HEK293 (cell line): ENCODE measurements around the gene XKR8.

ENCODE experiments used
- BCL6B ChIP-seq: fragments of 450-650 bp; formaldehyde crosslinking; IDR thresholded peaks from 2 replicates; pipeline ENCODE4 v1.5.1; 2017; ENCODE audit warnings: missing biosample characterization, missing genetic modification characterization
- GLI2 ChIP-seq: fragments of 450-650 bp; formaldehyde crosslinking; IDR thresholded peaks from 2 replicates; pipeline ENCODE4; 2017; ENCODE audit warnings: missing biosample characterization, missing genetic modification characterization, low read depth, borderline replicate concordance
- HOXA7 ChIP-seq: sonication (generic); formaldehyde crosslinking; IDR thresholded peaks from 2 replicates; pipeline ENCODE4 v1.8.1; 2022; ENCODE audit warnings: missing genetic modification reagents, borderline replicate concordance
- KLF10 ChIP-seq: fragments of 450-650 bp; IDR thresholded peaks from 2 replicates; pipeline ENCODE4 v1.5.1; 2018; ENCODE audit warnings: missing biosample characterization, mild to moderate bottlenecking, missing genetic modification characterization
- MEIS1 ChIP-seq: sonication (generic); formaldehyde crosslinking; IDR thresholded peaks from 2 replicates; pipeline ENCODE4 v1.8.1; 2022; ENCODE audit warnings: missing genetic modification reagents, mild to moderate bottlenecking, borderline replicate concordance
- PRDM1 ChIP-seq: fragments of 450-650 bp; formaldehyde crosslinking; IDR thresholded peaks from 2 replicates; pipeline ENCODE4; 2016; ENCODE audit warnings: missing biosample characterization, missing genetic modification characterization
- REPIN1 ChIP-seq: fragments of 450-650 bp; formaldehyde crosslinking; IDR thresholded peaks from 2 replicates; pipeline ENCODE4 v1.5.1; 2017; ENCODE audit warnings: missing biosample characterization, missing genetic modification characterization, low read depth
- TCF7L2 ChIP-seq: IDR thresholded peaks from 2 replicates; pipeline ENCODE4 v1.6.1; 2011; ENCODE audit warnings: low read depth, mild to moderate bottlenecking, inconsistent platforms, low read length, moderate library complexity, borderline replicate concordance
- ZBTB1 ChIP-seq: fragments of 450-650 bp; formaldehyde crosslinking; IDR thresholded peaks from 2 replicates; pipeline ENCODE4 v1.5.1; 2016; ENCODE audit warnings: missing biosample characterization, missing genetic modification characterization
- ZBTB8A ChIP-seq: fragments of 450-650 bp; formaldehyde crosslinking; IDR thresholded peaks from 2 replicates; pipeline ENCODE4 v1.5.1; 2016; ENCODE audit warnings: missing biosample characterization, missing genetic modification characterization
- ZFP37 ChIP-seq: fragments of 450-650 bp; formaldehyde crosslinking; IDR thresholded peaks from 2 replicates; pipeline ENCODE4 v1.5.1; 2016; ENCODE audit warnings: missing biosample characterization, missing genetic modification characterization
- ZNF132 ChIP-seq: fragments of 450-650 bp; formaldehyde crosslinking; IDR thresholded peaks from 2 replicates; pipeline ENCODE4 v1.5.1; 2017; ENCODE audit warnings: missing biosample characterization, missing genetic modification characterization, borderline replicate concordance
- ZNF155 ChIP-seq: fragments of 450-650 bp; formaldehyde crosslinking; IDR thresholded peaks from 2 replicates; pipeline ENCODE4 v1.5.1; 2016; ENCODE audit warnings: missing biosample characterization, missing genetic modification characterization
- ZNF157 ChIP-seq: fragments of 450-650 bp; formaldehyde crosslinking; IDR thresholded peaks from 2 replicates; pipeline ENCODE4 v1.5.1; 2016; ENCODE audit warnings: missing biosample characterization, missing genetic modification characterization
- ZNF19 ChIP-seq: fragments of 450-650 bp; formaldehyde crosslinking; IDR thresholded peaks from 2 replicates; pipeline ENCODE4; 2016; ENCODE audit warnings: missing biosample characterization, missing genetic modification characterization, low read depth
- ZNF2 ChIP-seq: fragments of 450-650 bp; formaldehyde crosslinking; IDR thresholded peaks from 2 replicates; pipeline ENCODE4 v1.5.1; 2016; ENCODE audit warnings: missing biosample characterization, missing genetic modification characterization
- ZNF211 ChIP-seq: fragments of 450-650 bp; formaldehyde crosslinking; IDR thresholded peaks from 2 replicates; pipeline ENCODE4 v1.5.1; 2016; ENCODE audit warnings: low read depth, missing biosample characterization, missing genetic modification characterization
- ZNF394 ChIP-seq: fragments of 450-650 bp; formaldehyde crosslinking; IDR thresholded peaks from 2 replicates; pipeline ENCODE4 v1.5.1; 2016; ENCODE audit warnings: missing biosample characterization, missing genetic modification characterization, mild to moderate bottlenecking, moderate library complexity, borderline replicate concordance
- ZNF404 ChIP-seq: fragments of 450-650 bp; formaldehyde crosslinking; IDR thresholded peaks from 2 replicates; pipeline ENCODE4 v1.5.1; 2017; ENCODE audit warnings: missing biosample characterization, missing genetic modification characterization
- ZNF416 ChIP-seq: fragments of 450-650 bp; formaldehyde crosslinking; IDR thresholded peaks from 2 replicates; pipeline ENCODE4 v1.5.1; 2016; ENCODE audit warnings: missing biosample characterization, missing genetic modification characterization
- ZNF514 ChIP-seq: fragments of 450-650 bp; formaldehyde crosslinking; IDR thresholded peaks from 2 replicates; pipeline ENCODE4 v1.5.1; 2016; ENCODE audit warnings: missing biosample characterization, missing genetic modification characterization
- ZNF518A ChIP-seq: fragments of 450-650 bp; formaldehyde crosslinking; conservative IDR thresholded peaks from 2 replicates; pipeline ENCODE4 v1.5.1; 2016; ENCODE audit warnings: low read depth, missing biosample characterization, missing genetic modification characterization
- ZNF571 ChIP-seq: fragments of 450-650 bp; formaldehyde crosslinking; IDR thresholded peaks from 2 replicates; pipeline ENCODE4 v1.5.0; 2017; ENCODE audit warnings: missing biosample characterization, missing genetic modification characterization
- ZNF610 ChIP-seq: fragments of 450-650 bp; formaldehyde crosslinking; IDR thresholded peaks from 2 replicates; pipeline ENCODE4 v1.5.1; 2016; ENCODE audit warnings: missing biosample characterization, missing genetic modification characterization, borderline replicate concordance
- ZNF670 ChIP-seq: fragments of 450-650 bp; formaldehyde crosslinking; IDR thresholded peaks from 2 replicates; pipeline ENCODE4 v1.5.1; 2016; ENCODE audit warnings: missing biosample characterization, missing genetic modification characterization, low read depth
- ZNF768 ChIP-seq: fragments of 450-650 bp; formaldehyde crosslinking; IDR thresholded peaks from 2 replicates; pipeline ENCODE4 v1.5.1; 2018; ENCODE audit warnings: missing biosample characterization, mild to moderate bottlenecking, missing genetic modification characterization
- ZNF791 ChIP-seq: fragments of 450-650 bp; formaldehyde crosslinking; IDR thresholded peaks from 2 replicates; pipeline ENCODE4 v1.5.1; 2016; ENCODE audit warnings: missing biosample characterization, missing genetic modification characterization
- ZSCAN18 ChIP-seq: fragments of 450-650 bp; formaldehyde crosslinking; IDR thresholded peaks from 2 replicates; pipeline ENCODE4 v1.5.1; 2016; ENCODE audit warnings: missing biosample characterization, missing genetic modification characterization
- ZSCAN30 ChIP-seq: fragments of 450-650 bp; IDR thresholded peaks from 2 replicates; pipeline ENCODE4 v1.5.1; 2018; ENCODE audit warnings: missing biosample characterization, mild to moderate bottlenecking, missing genetic modification characterization, moderate library complexity
- ZSCAN5A ChIP-seq: fragments of 450-650 bp; formaldehyde crosslinking; IDR thresholded peaks from 2 replicates; pipeline ENCODE4 v1.5.1; 2016; ENCODE audit warnings: missing biosample characterization, missing genetic modification characterization
- TF ChIP-seq, protein P1 (sequence below): fragments of 450-650 bp; formaldehyde crosslinking; IDR thresholded peaks from 2 replicates; pipeline ENCODE4 v1.5.1; 2016; ENCODE audit warnings: missing biosample characterization, missing genetic modification characterization

The XKR8 gene

DNA sequence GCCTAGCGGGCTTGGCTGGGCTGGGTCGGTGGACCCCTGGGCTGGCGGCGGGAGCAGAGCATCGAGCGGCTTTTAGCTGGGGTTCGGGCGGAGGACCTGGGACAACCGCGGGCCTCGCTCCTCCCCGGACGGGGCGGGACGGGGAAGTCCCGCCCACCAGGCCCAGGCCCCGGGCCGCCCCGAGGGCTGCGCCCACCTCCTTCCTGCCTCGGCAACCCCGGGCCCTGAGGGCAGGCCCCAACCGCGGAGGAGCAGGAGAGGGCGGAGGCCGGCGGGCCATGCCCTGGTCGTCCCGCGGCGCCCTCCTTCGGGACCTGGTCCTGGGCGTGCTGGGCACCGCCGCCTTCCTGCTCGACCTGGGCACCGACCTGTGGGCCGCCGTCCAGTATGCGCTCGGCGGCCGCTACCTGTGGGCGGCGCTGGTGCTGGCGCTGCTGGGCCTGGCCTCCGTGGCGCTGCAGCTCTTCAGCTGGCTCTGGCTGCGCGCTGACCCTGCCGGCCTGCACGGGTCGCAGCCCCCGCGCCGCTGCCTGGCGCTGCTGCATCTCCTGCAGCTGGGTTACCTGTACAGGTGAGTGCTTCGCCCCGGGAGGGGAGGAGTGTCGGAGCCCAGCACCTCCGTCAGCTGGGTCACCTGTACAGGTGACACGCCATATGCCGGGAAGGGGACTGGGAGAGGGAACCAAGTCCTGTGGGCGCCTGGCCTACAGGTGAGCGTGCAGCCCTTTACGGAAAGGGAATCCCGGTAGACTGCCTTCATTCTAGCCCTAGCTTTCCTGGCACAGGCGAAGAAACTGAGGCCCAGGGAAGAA lies at the start of gene XKR8 (continued):
- TF ChIP-seq ZNF211 (tag by site-specific recombination): no peak
- no peak for TF ChIP-seq ZNF768
- no peak for TF ChIP-seq ZNF670
- no peak for TF ChIP-seq ZFP37 (tag by site-specific recombination)
- TF ChIP-seq ZNF571 (tag by site-specific recombination): no peak
- peak; percentile 98 for TF ChIP-seq ZBTB8A (tag by site-specific recombination)
- TF ChIP-seq ZNF2 (tag by site-specific recombination): no peak; the same call in 1 of the 2 replicates
- TF ChIP-seq ZNF791 (tag by site-specific recombination): no peak
- TF ChIP-seq ZNF132 (tag by site-specific recombination): no peak
- TF ChIP-seq BCL6B (tag by site-specific recombination): no peak
- no peak for TF ChIP-seq GLI2 (tag by site-specific recombination)
- TF ChIP-seq HOXA7 (CRISPR knock-in tag): no peak
- TF ChIP-seq ZSCAN30 (tag by site-specific recombination): peak; percentile 56; the same call in 1 of the 2 replicates
- TF ChIP-seq ZNF155 (tag by site-specific recombination): no peak
- TF ChIP-seq ZNF518A (tag by site-specific recombination): no peak
- no peak for TF ChIP-seq ZNF157
- TF ChIP-seq ZNF514 (tag by site-specific recombination): no peak
- TF ChIP-seq ZNF404 (tag by site-specific recombination): no peak
- TF ChIP-seq PRDM1 (tag by site-specific recombination): no peak
- no peak for TF ChIP-seq MEIS1 (CRISPR knock-in tag)
- no peak; the same call in 1 of the 2 replicates for TF ChIP-seq KLF10
- no peak for TF ChIP-seq ZNF19 (tag by site-specific recombination)
- 0 out of 2 replicates have a peak, but pooled peaks have one; percentile 11 for TF ChIP-seq ZNF610 (tag by site-specific recombination)
- no peak for TF ChIP-seq ZSCAN18
- TF ChIP-seq ZSCAN5A (tag by site-specific recombination): peak; percentile 67; the same call in 1 of the 2 replicates
- no peak for TF ChIP-seq TCF7L2
- no peak for TF ChIP-seq REPIN1 (tag by site-specific recombination)
- no peak for TF ChIP-seq ZBTB1 (tag by site-specific recombination)
- TF ChIP-seq, protein P1, sequence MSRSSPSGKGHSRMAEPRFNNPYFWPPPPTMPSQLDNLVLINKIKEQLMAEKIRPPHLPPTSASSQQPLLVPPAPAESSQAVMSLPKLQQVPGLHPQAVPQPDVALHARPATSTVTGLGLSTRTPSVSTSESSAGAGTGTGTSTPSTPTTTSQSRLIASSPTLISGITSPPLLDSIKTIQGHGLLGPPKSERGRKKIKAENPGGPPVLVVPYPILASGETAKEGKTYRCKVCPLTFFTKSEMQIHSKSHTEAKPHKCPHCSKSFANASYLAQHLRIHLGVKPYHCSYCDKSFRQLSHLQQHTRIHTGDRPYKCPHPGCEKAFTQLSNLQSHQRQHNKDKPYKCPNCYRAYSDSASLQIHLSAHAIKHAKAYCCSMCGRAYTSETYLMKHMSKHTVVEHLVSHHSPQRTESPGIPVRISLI (tag by site-specific recombination): no peak
- no peak for TF ChIP-seq ZNF394 (tag by site-specific recombination)
- no peak for TF ChIP-seq ZNF416
